NCI-H146 treated with DMSO at 0.1 percent for 48 hours (cell line): ENCODE measurements around the gene RTN1.
A peak's percentile ranks its signal among the peaks of the same experiment; 100 is the strongest.

ENCODE experiments used
- DNase-seq: peaks from one replicate; lab custom pipeline; 2025; ENCODE audit not compliant: unreplicated experiment; lab: John Stamatoyannopoulos, UW

Gene RTN1

DNA sequence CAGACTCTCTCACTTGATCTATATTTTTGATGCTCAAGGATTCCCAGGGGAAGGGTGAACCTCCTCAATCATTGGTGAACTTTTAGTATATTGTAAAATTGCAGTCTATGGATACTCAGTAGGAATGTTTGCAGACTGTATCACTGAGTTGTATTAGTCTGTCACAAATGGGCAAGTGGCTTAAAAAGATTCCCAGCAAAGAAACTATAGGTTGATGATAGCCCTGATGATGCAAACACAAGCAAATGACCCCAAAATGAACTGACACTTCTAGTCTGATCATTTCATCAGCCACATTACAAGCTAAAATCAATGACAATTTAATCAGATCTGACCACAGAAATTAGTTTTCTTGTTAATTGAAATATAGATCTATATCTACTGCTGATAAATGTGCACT is 59.5 kb downstream of the RTN1 start:
- no peak for DNase-seq

DNA sequence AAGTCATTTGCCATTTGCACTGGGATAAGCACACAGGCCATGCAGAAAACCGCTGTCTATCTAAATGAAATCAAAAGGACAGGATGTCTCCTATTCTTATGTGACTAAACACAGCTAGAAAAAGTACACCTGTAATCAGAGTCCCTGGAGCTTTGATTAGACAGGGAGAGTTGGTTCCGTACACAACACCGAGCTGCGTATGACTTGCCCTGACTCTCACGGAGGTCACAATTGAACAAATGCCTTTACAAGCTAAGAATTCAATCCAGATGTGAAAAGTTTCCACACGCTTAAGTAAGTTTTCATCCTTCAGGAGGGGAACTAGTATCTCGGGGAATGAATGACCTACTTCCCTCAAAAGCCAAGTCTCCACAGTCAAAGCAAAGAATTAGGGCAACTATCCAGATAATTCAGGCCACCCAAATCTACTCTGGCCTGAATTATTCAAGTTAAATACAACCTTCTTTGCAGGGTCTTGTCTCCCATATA is 67.5 kb downstream of the RTN1 start:
- no peak for DNase-seq

DNA sequence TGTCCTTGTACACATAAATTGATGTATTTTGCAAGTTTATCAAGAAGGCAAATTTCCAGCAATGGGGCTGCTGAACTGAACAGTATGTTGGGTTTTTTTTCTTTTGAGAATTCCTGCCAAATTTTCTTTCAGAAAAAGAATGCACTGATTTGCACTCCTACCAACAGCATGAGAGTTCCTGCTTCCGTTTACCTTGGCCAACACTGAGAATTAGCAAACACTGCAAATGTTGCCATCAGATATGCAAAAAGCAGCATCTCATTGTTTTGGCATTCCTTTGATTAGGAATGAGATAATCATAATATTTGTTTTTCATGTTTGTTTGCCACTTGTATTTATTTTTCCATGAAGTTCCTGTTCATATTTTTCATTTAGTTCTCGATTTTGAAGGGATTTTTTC is 82.4 kb downstream of the RTN1 start:
- DNase-seq = no peak

DNA sequence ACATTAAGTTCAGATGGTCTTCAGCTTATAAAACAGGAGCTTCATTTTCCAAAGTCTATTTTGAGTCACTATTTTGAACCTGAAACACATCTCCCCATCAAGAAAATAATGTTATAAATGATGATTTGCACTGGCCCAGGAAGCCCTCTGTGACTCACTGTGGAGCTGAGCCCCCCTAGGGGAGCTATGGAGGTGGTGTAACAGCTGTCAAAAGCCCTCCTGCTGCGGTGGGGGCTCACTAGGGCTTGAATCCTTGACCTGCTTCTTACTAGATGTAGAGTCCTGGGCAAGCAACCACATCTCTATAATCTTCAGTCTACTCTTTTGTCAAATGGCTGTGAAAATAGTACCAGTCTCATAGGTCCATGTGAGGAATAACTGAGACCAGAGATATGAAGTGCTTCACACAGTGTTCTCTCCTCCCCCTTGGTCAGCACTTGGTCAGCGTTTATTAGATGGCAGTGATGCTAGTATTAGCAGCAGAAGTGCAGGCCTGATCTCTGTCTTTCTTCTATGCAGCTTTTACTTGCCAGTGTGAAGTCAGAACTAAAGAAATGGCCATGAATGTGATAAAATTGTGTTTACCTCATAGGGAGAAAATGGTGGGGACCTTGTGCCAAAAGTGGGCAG is 83.4 kb downstream of the RTN1 start:
- DNase-seq = no peak

DNA sequence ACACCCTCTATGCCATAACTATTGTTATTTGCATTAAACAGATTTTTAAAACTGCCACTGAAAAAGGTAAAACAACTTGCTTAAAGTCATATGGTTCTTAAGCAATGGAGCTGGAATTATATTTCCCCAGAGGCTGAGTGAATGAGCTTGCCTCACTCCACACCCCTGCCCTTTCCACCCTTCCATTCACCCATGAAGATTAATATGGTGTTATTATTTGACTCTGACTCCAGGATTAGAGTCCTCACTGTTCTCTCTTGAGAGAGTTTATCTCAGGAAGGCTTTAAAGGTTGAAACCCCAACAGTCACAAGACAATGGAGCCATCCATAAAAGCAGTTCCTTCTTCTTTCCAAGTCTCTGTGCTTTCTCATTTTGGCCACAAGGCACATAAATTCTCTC is 84.9 kb downstream of the RTN1 start:
- DNase-seq = no peak

DNA sequence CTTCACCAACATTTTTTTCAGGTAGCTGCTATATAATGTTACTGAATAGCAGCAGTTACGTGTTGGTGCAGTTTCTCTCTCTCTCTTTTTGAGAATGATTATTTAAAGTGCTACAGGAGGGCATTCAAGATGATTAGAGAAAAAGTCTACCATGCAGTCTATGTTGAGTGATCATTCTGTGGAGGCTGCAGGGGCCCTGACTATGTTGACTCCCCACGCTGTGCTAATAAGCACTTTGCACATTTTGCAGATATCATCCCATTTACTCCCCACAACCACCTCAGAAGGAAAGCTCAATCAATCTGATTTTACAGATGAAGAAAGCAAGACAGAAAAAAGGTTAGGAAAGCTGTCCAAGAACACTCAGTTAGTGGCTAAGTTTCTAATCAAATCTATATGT is 87.8 kb downstream of the RTN1 start:
- no peak for DNase-seq

DNA sequence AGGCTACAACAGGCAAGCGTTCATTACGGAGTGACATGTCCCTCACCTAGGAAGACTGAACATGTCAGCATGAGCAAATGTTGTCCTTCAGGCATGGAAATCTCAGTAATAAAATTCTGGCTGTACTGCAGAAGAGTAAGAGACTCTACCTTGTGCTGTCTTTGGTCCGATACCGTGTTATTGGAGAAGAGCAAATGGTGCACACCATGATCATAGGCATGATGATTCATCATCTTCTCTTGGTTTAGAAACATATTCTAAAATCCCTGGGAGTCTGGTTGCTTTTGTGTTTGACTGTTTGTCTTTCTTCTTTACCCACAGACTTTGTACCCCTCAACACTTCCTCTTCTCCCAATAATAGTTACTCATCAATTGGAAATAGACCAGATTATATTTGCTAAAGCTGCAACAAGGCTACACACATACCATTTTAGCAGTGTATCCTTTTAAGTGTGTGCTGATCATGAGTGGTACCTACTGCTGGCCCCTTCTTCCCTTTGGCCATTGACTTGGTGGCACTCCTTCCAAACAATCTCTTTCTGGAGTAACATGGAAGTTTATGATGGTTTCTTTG is 93.5 kb downstream of the RTN1 start:
- DNase-seq = no peak

DNA sequence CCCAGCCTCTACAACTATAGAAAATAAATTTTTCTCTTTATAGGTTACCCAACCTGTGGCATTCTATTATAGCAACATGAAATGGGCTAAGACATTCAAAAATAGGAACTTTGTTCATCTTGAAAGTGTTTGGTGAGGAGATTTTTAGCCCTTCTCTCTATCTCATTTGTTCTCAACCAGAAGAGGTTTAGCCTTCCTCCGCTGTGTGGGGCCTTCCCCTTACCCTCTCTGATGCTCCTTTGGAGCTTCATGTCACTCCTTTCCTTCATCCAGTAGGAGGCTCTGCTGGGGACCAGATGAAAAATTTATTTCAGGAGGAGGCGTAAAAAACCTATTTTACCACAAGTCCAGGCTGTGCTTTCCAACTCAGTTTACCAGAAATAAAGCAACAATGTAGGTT is 94.1 kb downstream of the RTN1 start:
- no peak for DNase-seq

DNA sequence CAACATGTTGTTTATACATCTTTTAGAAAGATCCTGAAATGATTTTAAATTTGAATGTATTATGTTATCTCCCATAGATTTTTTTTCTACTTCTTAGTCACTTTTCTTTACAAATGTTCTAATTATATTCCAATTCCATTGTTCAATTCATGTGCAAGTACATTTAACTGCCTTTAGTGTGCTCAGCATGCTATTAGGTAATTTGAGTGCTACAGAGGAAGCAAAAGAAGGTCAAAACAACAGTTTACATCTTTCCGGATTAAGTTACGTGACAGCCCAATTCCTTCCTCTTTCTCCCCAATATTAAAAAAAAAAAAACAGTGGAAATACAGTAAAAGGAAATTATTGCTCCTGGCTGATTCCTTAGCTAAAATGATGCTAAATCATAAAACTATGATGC is 98.3 kb downstream of the RTN1 start:
- no peak for DNase-seq

DNA sequence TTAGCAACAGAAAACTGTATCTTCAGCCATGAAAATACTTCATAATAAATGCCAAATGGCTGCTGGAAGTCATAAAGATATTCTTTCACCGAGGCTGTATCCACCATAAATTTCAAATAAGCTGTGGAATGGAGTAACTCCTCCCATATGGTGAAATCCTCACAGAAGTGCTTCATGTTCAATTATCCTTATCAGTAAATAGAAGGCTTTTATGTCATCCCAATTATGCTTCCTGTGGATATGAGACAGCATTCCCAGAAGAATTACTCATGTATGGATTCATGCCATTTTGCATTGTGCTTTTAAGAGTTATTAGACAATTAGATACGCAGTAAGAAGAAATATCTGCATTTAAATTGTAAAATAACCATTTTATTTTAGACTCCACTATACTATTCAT is 99.0 kb downstream of the RTN1 start:
- peak; percentile 42 for DNase-seq

DNA sequence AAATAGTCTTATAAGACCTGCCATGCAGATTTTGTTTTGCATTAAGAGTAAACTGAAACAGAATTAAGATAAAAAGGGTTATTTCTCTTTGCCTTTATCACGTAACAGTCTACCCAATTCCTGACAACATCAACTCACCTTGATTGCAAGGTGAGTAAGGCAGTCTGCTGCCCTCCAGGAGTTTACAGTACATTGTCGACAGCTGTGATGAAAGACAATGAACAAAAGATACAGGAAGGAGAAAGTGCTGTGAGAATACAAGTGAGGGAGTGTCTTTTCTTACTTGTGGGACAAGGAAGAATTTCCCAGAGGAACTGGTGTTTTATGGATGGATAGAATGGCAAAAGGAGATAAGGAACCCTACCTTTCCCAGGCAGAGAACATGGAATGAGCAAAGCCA is 101.0 kb downstream of the RTN1 start:
- DNase-seq = no peak

DNA sequence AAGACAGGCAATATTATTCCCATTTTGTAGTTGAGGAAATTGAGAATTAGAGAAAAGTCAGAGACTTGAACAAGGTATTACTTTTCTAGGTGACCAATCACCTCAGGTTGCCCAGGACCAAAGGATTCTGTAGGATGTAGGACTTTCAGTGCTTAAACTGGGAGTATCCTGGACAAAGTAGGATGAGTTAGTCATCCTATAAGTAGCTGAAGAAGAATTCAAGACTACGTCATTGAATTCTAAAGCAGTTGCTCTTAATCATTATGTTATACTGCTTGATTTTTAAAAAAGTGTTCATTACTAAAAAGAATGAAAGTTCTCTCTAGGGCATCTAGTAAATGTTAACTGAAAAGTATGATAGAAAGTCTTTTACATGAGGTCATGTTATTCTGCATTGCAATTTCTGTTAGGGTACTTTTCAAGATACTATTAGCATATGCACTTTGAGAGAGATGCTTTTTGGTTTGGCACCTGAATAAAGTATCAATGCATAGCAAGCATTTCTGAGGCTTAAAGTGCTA is 101.7 kb downstream of the RTN1 start:
- no peak for DNase-seq

DNA sequence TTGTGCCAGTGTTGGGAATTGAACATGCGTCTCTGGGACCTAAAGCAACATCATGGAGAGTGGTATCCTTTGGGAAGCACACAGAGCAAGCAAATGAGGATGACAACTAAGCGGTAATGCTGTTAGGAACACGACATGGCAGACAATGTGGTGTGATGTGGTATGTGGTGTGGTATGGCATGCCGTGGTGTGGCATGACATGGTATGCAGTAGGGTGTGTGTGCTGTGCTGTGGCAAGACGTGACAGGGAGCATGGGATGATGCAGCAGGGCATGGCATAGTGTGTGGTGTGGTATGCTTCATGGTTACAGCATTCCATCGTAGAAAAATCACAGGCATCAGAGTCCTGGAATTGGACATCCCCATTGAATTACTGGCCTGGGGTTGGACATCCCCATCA is 108.7 kb downstream of the RTN1 start:
- no peak for DNase-seq

DNA sequence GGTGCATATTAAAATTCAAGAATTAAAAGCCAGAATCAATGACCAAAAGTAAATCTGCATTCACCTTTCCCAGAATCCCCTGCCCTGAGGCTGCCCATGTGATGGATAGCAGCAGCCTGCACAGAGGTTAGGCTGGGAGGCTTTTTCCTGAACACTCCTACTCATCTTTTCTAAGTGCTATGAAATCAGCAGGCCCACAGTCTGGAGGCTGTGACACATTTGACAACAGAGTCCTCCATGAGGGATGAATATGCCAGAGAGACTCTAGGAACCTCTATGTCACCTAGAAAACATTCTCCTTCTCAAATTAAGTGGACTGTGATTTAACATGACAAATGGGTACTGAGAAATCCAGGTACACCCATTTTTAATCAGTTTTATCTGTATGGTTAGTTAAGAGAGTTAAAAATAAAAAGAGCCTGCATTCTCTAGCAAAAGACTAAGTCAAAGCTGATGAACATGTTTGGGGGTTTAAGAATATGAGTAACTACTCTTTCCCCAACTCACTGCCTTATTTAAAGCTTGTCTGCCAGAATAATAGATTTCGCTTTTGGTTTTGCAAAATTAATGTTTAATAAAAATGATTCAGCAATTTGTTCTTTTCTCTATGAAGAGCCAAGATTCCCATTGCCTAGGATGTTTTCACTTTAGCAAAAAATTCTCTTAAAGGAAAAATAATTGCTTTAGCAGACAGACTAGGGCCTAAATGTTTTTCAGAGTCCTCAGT is 115.0 kb downstream of the RTN1 start:
- no peak for DNase-seq

DNA sequence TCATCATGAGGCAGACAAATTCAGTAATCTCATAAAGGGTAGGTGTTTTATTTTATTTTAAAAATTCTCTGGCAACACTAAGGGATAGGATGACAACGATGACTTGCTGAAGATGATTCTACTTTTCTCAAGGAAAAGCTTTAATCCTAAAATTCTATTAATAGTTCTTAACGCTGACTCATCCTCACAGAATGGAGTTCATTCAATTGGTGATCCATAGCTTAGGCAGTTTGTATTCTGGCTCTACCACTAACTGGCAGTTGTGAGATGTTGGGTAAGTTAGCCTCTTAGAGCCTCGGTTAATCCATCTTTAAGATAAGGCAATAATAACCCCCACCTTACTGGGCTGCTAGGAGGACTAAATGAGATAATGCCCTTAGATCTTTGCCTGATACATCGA is 116.3 kb downstream of the RTN1 start:
- no peak for DNase-seq

DNA sequence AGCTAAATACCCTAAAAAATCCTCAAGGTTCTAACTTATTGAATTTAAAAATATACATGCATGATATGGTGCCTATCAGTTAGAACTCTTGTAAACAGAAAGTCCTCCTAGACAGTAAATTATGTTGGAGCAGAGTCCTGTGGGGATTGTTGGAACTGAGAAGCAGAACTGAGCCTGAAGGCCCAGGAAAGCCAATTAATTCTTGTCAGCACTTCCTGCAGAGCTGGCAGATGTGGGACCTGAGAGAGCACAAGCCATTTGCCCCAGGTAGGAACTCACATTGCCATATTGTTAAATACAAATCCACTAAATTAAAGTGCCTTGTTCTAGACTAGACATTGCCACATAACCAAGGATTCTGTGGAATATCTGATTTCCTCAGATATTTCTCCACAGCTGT is 117.1 kb downstream of the RTN1 start:
- no peak for DNase-seq

DNA sequence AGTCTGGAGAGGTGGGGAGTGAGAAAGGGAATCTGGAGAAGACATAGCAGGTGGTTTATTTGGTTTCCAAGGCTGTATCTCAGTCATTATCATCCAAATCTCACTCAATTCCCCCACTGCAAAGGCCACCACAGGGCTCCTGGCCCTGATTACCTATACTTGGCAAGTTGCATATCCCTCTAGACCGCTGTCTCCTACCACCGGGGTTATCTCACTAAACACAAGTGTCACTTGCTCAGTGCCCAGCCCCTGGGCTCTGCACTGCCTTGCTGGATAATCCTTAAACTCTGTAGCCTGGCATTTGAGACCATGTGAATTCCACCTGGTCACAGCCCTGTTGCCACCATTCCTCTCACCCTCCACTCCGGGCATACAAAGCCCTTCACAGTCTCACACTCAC is 119.0 kb downstream of the RTN1 start:
- no peak for DNase-seq

DNA sequence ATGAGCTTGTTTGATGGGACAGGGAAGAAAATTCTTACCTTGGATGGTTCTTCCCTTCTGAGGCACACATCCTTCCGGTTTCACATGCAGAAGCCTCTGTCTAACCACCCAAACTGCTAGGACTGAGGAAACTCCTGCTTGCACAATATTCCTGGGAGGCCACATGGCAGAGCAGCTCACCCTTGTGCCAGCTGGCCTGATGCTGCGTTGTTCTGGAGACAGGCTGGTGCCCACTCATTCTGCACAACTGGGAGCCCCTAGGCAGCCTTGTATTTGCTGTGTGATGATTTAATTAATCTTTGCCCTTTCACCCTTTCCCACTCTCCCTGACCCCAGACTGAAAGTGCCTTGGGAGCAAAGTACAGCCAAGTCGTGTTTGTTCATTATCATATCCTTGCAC is 130.8 kb downstream of the RTN1 start:
- DNase-seq = no peak

DNA sequence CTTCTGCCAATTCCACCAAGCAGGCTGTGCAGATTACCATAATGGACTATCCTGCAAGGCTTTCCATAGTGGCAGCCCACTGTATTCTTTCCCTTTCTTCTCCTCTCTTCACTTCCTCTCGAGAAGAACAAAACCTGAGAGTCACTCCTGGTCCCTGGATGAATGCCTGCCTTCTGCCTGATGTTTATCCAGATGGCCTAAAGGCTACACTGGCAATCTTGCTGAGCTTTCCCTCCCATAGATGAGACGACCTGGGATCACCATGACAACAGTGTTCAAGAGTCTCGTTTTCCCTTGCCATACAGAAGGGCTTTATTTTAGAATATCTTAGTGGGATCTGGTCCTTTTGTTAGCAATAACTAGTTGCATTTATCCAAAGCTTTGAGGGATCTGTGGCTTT is 142.3 kb downstream of the RTN1 start:
- no peak for DNase-seq

DNA sequence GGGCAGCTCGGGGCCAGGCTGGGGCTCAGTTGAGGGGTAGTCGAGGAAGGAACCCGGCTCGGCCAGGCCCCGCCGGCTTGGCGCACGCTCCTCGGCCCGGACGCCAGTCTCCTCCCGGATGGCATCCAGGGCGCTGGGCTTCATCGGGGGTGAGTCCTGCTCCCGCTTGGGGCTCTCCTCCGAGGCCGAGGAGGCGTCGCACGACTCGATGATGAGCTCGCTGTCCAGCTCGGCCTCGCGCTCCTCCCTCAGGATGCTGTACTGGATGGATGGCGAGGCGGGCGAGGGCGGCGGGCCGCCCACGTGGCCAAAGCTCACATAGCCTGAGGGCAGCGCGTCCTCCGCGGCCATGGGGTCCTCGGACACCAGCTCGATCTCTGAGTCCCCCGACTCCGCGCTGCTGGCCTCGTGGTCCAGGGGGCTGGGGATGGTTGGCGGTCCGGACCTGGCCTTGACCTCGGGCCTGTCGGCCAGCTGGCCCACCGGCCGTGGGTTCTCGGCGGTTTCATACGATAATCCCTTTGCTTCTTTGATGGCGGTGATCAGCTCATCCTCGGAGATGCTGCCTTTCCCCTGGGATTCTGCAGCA is 143.4 kb downstream of the RTN1 start:
- no peak for DNase-seq

DNA sequence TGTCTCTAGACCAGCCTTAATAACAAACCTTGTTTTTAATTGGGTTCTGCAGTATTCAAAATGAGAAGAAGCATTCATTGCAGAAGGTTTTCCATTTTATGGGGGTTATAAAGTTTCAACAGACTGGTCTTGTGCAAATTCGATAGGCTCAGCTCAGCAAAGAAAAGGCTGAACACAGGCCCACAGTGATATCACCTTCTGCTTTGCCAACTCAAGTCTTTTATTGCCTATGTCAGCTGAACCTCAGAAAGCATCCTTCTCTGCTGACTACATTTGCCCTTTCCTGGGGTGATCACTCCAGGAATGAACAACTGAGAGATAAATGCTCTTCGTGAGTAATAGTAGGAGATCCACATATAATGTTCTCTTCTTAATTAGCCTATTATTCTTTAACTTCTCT is 159.5 kb downstream of the RTN1 start:
- no peak for DNase-seq
